Measurements from ENCODE around the gene CPEB3. TPM values are rescaled to one million over a fixed set of nuclear protein-coding genes. Genes with fewer than 3 reads are reported as not detected.

Gene CPEB3
- total RNA-seq, 1 experiment from 2014 or later, result 1.0 TPM

GRCh38 chr10:92208736-92209135, 82.1 kb downstream of the CPEB3 start:
- Histone ChIP-seq H3T11ph (ENCODE audit: low read length) (no peak overlapping the region), H3K18ac (ENCODE audit: insufficient read length, low read depth, low read length) (no peak overlapping the region), H4K20me1 (ENCODE audit: control insufficient read depth, insufficient read depth, insufficient read length) (no peaks in the 10 kb centered on the region), H2BK5ac (ENCODE audit: insufficient read length, low read length) (no peak overlapping the region), H3K23ac (ENCODE audit: insufficient read length, low read depth, low read length) (no peak overlapping the region), H4K8ac (replicated peaks; ENCODE audit: insufficient read length, low read depth, low read length) (no peak overlapping the region), H3K4ac (ENCODE audit: low read depth, low read length) (no peak overlapping the region), H3K27me3 (ENCODE audit: insufficient read depth, low read length) (no peaks in the 10 kb centered on the region), H3K4me1 (ENCODE audit: insufficient read depth, low read length) (no peaks in the 10 kb centered on the region), H4K91ac (ENCODE audit: insufficient read length, low read depth, low read length) (no peak overlapping the region), H3K79me1 (ENCODE audit: insufficient read depth, low read depth, low read length, poor library complexity, severe bottlenecking) (no peaks in the 10 kb centered on the region), H2BK20ac (ENCODE audit: low read depth, low read length, poor library complexity, severe bottlenecking) (no peak overlapping the region), H3K9me3 (ENCODE audit: control insufficient read depth, low read depth, low read length) (no peaks in the 10 kb centered on the region), H3K23me2 (ENCODE audit: insufficient read length, low read depth, low read length, poor library complexity, severe bottlenecking) (no peaks in the 10 kb centered on the region), H3K27ac (ENCODE audit: insufficient read length, low read depth, low read length) (no peak overlapping the region), H2AFZ (ENCODE audit: low read length) (no peak overlapping the region), H3K14ac (ENCODE audit: insufficient read depth, low read length) (no peak overlapping the region), H2BK12ac (ENCODE audit: insufficient read length, low read depth, low read length) (no peak overlapping the region), H2BK120ac (ENCODE audit: low read depth, low read length, poor library complexity, severe bottlenecking) (no peak overlapping the region), H3K9ac (ENCODE audit: extremely low read depth, insufficient read length, low read length) (no peak overlapping the region), H2BK15ac (ENCODE audit: low read depth, low read length) (no peak overlapping the region), H4K5ac (ENCODE audit: insufficient read length, low read depth, low read length) (no peak overlapping the region), H3K4me2 (ENCODE audit: insufficient read depth, insufficient read length, low read length) (no peak overlapping the region), H2AK5ac (ENCODE audit: insufficient read length, low read length) (no peak overlapping the region), H3K56ac (ENCODE audit: insufficient read length, low read depth, low read length) (no peak overlapping the region), H3K79me2 (ENCODE audit: insufficient read depth, low read length) (no peaks in the 10 kb centered on the region)
- Mint-ChIP-seq H3K27ac (no peak overlapping the region), H3K27me3 (ENCODE audit: low read depth) (no peaks in the 10 kb centered on the region), H3K36me3 (ENCODE audit: insufficient read depth in 1 of 3, low read depth in 3 of 3) (no peaks in the 10 kb centered on the region), H3K9me3 (no peaks in the 10 kb centered on the region), H3K4me1 (no peaks in the 10 kb centered on the region), H3K4me3 (no peak overlapping the region)
- DNase-seq, result no peak
- whole genome bisulfite sequencing (ENCODE audit: extremely low coverage, insufficient read length, low lambda C conversion rate), result no CpG with 5 or more reads among the region's 3 CpGs
- TF ChIP-seq, protein P1, sequence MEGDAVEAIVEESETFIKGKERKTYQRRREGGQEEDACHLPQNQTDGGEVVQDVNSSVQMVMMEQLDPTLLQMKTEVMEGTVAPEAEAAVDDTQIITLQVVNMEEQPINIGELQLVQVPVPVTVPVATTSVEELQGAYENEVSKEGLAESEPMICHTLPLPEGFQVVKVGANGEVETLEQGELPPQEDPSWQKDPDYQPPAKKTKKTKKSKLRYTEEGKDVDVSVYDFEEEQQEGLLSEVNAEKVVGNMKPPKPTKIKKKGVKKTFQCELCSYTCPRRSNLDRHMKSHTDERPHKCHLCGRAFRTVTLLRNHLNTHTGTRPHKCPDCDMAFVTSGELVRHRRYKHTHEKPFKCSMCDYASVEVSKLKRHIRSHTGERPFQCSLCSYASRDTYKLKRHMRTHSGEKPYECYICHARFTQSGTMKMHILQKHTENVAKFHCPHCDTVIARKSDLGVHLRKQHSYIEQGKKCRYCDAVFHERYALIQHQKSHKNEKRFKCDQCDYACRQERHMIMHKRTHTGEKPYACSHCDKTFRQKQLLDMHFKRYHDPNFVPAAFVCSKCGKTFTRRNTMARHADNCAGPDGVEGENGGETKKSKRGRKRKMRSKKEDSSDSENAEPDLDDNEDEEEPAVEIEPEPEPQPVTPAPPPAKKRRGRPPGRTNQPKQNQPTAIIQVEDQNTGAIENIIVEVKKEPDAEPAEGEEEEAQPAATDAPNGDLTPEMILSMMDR (conservative IDR thresholded peaks at IDR 0.05), result no peak
